Naive thymus-derived CD8-positive, alpha-beta T cell (primary cell): ENCODE measurements around the gene DNAL1. TPM values are rescaled to one million over a fixed set of nuclear protein-coding genes. Genes with fewer than 3 reads are reported as not detected.

Experiments
- ATAC-seq, 2 donors: fragments of 150-1000 bp; cut with Tn5 transposase in 1 of 2; sonication (Bioruptor Pico), chemical (Tn5 transposase) in 1 of 2; 1 replicate in 1 of 2; 2 replicates in 1 of 2; pipeline ENCODE4 v1.10.0; 2021; ENCODE audit warnings: mild to moderate bottlenecking in 2 of 2, moderate library complexity in 2 of 2
- POLR2A ChIA-PET: fragments of 350-600 bp; sonication (Branson Sonifier 250); formaldehyde crosslinking; loops from one replicate; lab custom pipeline; 2021; ENCODE audit warnings: antibody characterized with exemption; lab: Charles Lee
- DNase-seq, 10 donors: peaks; one replicate each; pipeline versions ENCODE4 v3.0.0 to v3.0.0-alpha.2; 2020 to 2022
- H3K27ac Mint-ChIP-seq, 10 donors: one replicate each; pipeline ENCODE4 v1.8.0; 2020 to 2022; ENCODE audit warnings: mild to moderate bottlenecking in 10 of 10, mixed read lengths in 10 of 10, moderate library complexity in 4 of 10, inconsistent platforms in 1 of 10
- H3K27me3 Mint-ChIP-seq, 5 donors: one replicate each; pipeline ENCODE4 v1.8.0; 2021 to 2022; ENCODE audit warnings: mixed read lengths in 5 of 5
- H3K36me3 Mint-ChIP-seq, 3 donors: one replicate each; pipeline ENCODE4 v1.8.0; 2020 to 2022; ENCODE audit warnings: mixed read lengths in 3 of 3, mild to moderate bottlenecking in 2 of 3, inconsistent platforms in 1 of 3
- H3K4me1 Mint-ChIP-seq, 4 donors: one replicate each; pipeline ENCODE4 v1.8.0; 2021 to 2022; ENCODE audit warnings: mixed read lengths in 4 of 4
- H3K4me3 Mint-ChIP-seq, 10 donors: one replicate each; pipeline ENCODE4 v1.8.0; 2020 to 2022; ENCODE audit warnings: mild to moderate bottlenecking in 10 of 10, mixed read lengths in 10 of 10, moderate library complexity in 6 of 10, inconsistent platforms in 1 of 10
- H3K9me3 Mint-ChIP-seq, 9 donors: one replicate each; pipeline ENCODE4 v1.8.0; 2020 to 2022; ENCODE audit warnings: mixed read lengths in 9 of 9, mild to moderate bottlenecking in 3 of 9, inconsistent platforms in 1 of 9, moderate library complexity in 1 of 9
- polyA plus RNA-seq, 3 donors: library from polyadenylated mRNA; unstranded; fragments of 300-500 nt; fragmentation: Illumina TruSeq; gene quantifications; one replicate each; pipeline ENCODE4 v1.2.3, GENCODE V29; 2021
- total RNA-seq, 8 experiments: library from RNA in 2 of 8; stranded (reverse) in 2 of 8; gene quantifications; one replicate each; pipeline ENCODE4 v1.2.3 and lab custom pipeline; 2021 to 2026

Gene DNAL1
- total and polyA plus RNA-seq, 5 experiments from 2014 or later: 4.5 to 8.9 (median 7.0) TPM

GRCh38 chr14:73729556-73730265 is 84.9 kb downstream of the DNAL1 start:
- no peak for ATAC-seq
- Mint-ChIP-seq H3K4me3 (no peak overlapping the region), H3K4me1 (peaks cover 9 to 28% (median 17%) of the 10 kb centered on the region in 4 donors), H3K36me3 (peaks cover 0 to 79% (median 7%) of the 10 kb centered on the region in 3 donors), H3K27me3 (no peaks in the 10 kb centered on the region), H3K9me3 (no peaks in the 10 kb centered on the region), H3K27ac (peak overlapping the region; percentile 41 to 91 (median 80))
- no peak for DNase-seq
- POLR2A ChIA-PET: interaction anchor here (0.8 to 4.1 kb wide), 9 partner anchors 12 to 93 kb away, joined by 3 to 37 read pairs (median 4); a partner anchor contains a TSS

- peak overlapping the region in 7 of 10 donors; percentile 43 to 66 (median 62) for H3K27ac Mint-ChIP-seq
- no peaks in the 10 kb centered on the region for H3K27me3 Mint-ChIP-seq
- no peaks in the 10 kb centered on the region for H3K9me3 Mint-ChIP-seq
- no peak overlapping the region for H3K4me3 Mint-ChIP-seq
- POLR2A ChIA-PET: interaction anchor here (0.5 to 5.0 kb wide), 5 partner anchors 18 to 666 kb away, joined by 3 to 19 read pairs (median 4); no protein-coding TSS in a partner anchor
- ATAC-seq (no peak), DNase-seq (no peak)
- peaks cover 0 to 77% (median 6%) of the 10 kb centered on the region in 3 donors for H3K36me3 Mint-ChIP-seq
- H3K4me1 Mint-ChIP-seq: peaks cover 10 to 34% (median 16%) of the 10 kb centered on the region in 4 donors
These were observed 86.3 kb downstream of the DNAL1 start for GRCh38 chr14:73731111-73731510.

GRCh38 chr14:73732006-73732405 is 87.2 kb downstream of the DNAL1 start:
- peaks cover 10 to 35% (median 16%) of the 10 kb centered on the region in 4 donors for H3K4me1 Mint-ChIP-seq
- POLR2A ChIA-PET: interaction anchor here (1.9 to 5.0 kb wide), 2 partner anchors 22 to 27 kb away, joined by 5 to 19 read pairs; no protein-coding TSS in a partner anchor
- H3K36me3 Mint-ChIP-seq: peaks cover 0 to 80% (median 8%) of the 10 kb centered on the region in 3 donors
- no peaks in the 10 kb centered on the region for H3K9me3 Mint-ChIP-seq
- DNase-seq: no peak
- H3K27me3 Mint-ChIP-seq: no peaks in the 10 kb centered on the region
- no peak overlapping the region for H3K4me3 Mint-ChIP-seq
- ATAC-seq: no peak
- H3K27ac Mint-ChIP-seq: peak overlapping the region in 9 of 10 donors; percentile 10 to 81 (median 62)

GRCh38 chr14:73736842-73737241 is 92.1 kb downstream of the DNAL1 start:
- Mint-ChIP-seq H3K4me3 (no peak overlapping the region), H3K27me3 (no peaks in the 10 kb centered on the region), H3K4me1 (peaks cover 13 to 51% (median 28%) of the 10 kb centered on the region in 4 donors), H3K27ac (peak overlapping the region in 7 of 10 donors; percentile 20 to 87 (median 68)), H3K9me3 (peaks cover 0 to 1% (median 0%) of the 10 kb centered on the region in 9 donors), H3K36me3 (peaks cover 0 to 63% (median 5%) of the 10 kb centered on the region in 3 donors)
- DNase-seq (peak in 1 of 10 donors; percentile 26), ATAC-seq (no peak)
- POLR2A ChIA-PET: interaction anchor here (0.6 to 10.9 kb wide), 2 partner anchors 18 to 51 kb away, joined by 4 to 330 read pairs; a partner anchor contains a TSS

- POLR2A ChIA-PET: interaction anchor here (0.6 to 10.9 kb wide), 4 partner anchors 10 to 48 kb away, joined by 3 to 330 read pairs (median 54); a partner anchor contains a TSS
- DNase-seq: peak in 1 of 10 donors; percentile 34
- peaks cover 0 to 54% (median 2%) of the 10 kb centered on the region in 3 donors for H3K36me3 Mint-ChIP-seq
These were observed 93.9 kb downstream of the DNAL1 start for GRCh38 chr14:73738518-73739173.

GRCh38 chr14:73739174-73739898 is 94.5 kb downstream of the DNAL1 start:
- peak overlapping the region in 5 of 10 donors; percentile 4 to 92 (median 22) for H3K4me3 Mint-ChIP-seq
- peaks cover 0 to 1% (median 0%) of the 10 kb centered on the region in 9 donors for H3K9me3 Mint-ChIP-seq
- no peak for ATAC-seq
- peak overlapping the region; percentile 31 to 98 (median 95) for H3K27ac Mint-ChIP-seq
- H3K4me1 Mint-ChIP-seq: peaks cover 30 to 73% (median 51%) of the 10 kb centered on the region in 4 donors
- peaks cover 0 to 47% (median 2%) of the 10 kb centered on the region in 3 donors for H3K36me3 Mint-ChIP-seq
- DNase-seq: no peak
- H3K27me3 Mint-ChIP-seq: no peaks in the 10 kb centered on the region
- POLR2A ChIA-PET: interaction anchor here (0.6 to 10.9 kb wide), 4 partner anchors 11 to 47 kb away, joined by 3 to 330 read pairs (median 54); a partner anchor contains a TSS

More at GRCh38 chr14:73738518-73739173, 93.9 kb downstream of the DNAL1 start:
- peaks cover 27 to 66% (median 44%) of the 10 kb centered on the region in 4 donors for H3K4me1 Mint-ChIP-seq
- H3K27me3 Mint-ChIP-seq: no peaks in the 10 kb centered on the region
- peak overlapping the region in 9 of 10 donors; percentile 31 to 97 (median 74) for H3K27ac Mint-ChIP-seq
- H3K9me3 Mint-ChIP-seq: peaks cover 0 to 1% (median 0%) of the 10 kb centered on the region in 9 donors
- ATAC-seq: no peak
- H3K4me3 Mint-ChIP-seq: peak overlapping the region in 3 of 10 donors; percentile 4 to 33 (median 10)

- POLR2A ChIA-PET: interaction anchor here (1.6 to 10.9 kb wide), 3 partner anchors 12 to 46 kb away, joined by 3 to 330 read pairs (median 103); a partner anchor contains a TSS
- ATAC-seq: no peak
- Mint-ChIP-seq H3K36me3 (peaks cover 0 to 39% (median 2%) of the 10 kb centered on the region in 3 donors), H3K27me3 (no peaks in the 10 kb centered on the region), H3K9me3 (peaks cover 0 to 1% (median 0%) of the 10 kb centered on the region in 9 donors), H3K4me3 (peak overlapping the region in 8 of 10 donors; percentile 28 to 94 (median 86)), H3K4me1 (peaks cover 33 to 75% (median 58%) of the 10 kb centered on the region in 4 donors), H3K27ac (peak overlapping the region; percentile 92 to 98 (median 97))
- DNase-seq: peak in 1 of 10 donors; percentile 30
These were observed 95.3 kb downstream of the DNAL1 start for GRCh38 chr14:73739899-73740617.

GRCh38 chr14:73740618-73741326 is 96.0 kb downstream of the DNAL1 start:
- Mint-ChIP-seq H3K9me3 (peaks cover 0 to 1% (median 0%) of the 10 kb centered on the region in 9 donors), H3K4me1 (peaks cover 38 to 79% (median 65%) of the 10 kb centered on the region in 4 donors), H3K36me3 (peaks cover 0 to 34% (median 2%) of the 10 kb centered on the region in 3 donors), H3K27ac (peak overlapping the region; percentile 92 to 98 (median 97)), H3K27me3 (no peaks in the 10 kb centered on the region), H3K4me3 (peak overlapping the region; percentile 81 to 94 (median 89))
- ATAC-seq: no peak
- POLR2A ChIA-PET: interaction anchor here (1.1 to 10.9 kb wide), 9 partner anchors 13 to 46 kb away, joined by 3 to 330 read pairs (median 5); a partner anchor contains a TSS
- DNase-seq: no peak

- ATAC-seq (peak; percentile 71 to 72), DNase-seq (peak; percentile 38 to 76 (median 59))
- peak overlapping the region; percentile 81 to 94 (median 89) for H3K4me3 Mint-ChIP-seq
- H3K27me3 Mint-ChIP-seq: no peaks in the 10 kb centered on the region
- POLR2A ChIA-PET: interaction anchor here (0.7 to 10.9 kb wide), 13 partner anchors 11 to 251 kb away, joined by 3 to 330 read pairs (median 4); partner anchors contain the start of genes PNMA1 and RIOX1
- H3K36me3 Mint-ChIP-seq: peaks cover 0 to 29% (median 2%) of the 10 kb centered on the region in 3 donors
- H3K27ac Mint-ChIP-seq: peak overlapping the region; percentile 92 to 98 (median 97)
- H3K4me1 Mint-ChIP-seq: peaks cover 38 to 85% (median 72%) of the 10 kb centered on the region in 4 donors
- peaks cover 0 to 1% (median 0%) of the 10 kb centered on the region in 9 donors for H3K9me3 Mint-ChIP-seq
These were observed 96.6 kb downstream of the DNAL1 start for GRCh38 chr14:73741386-73741875.

GRCh38 chr14:73741876-73742519 is 97.2 kb downstream of the DNAL1 start:
- ATAC-seq: peak; percentile 65 to 69
- Mint-ChIP-seq H3K9me3 (peaks cover 0 to 1% (median 0%) of the 10 kb centered on the region in 9 donors), H3K4me1 (peaks cover 39 to 88% (median 77%) of the 10 kb centered on the region in 4 donors)

More at GRCh38 chr14:73741876-73742519, 97.2 kb downstream of the DNAL1 start:
- Mint-ChIP-seq H3K27ac (peak overlapping the region; percentile 92 to 98 (median 97)), H3K4me3 (peak overlapping the region; percentile 81 to 94 (median 89)), H3K36me3 (peaks cover 0 to 25% (median 0%) of the 10 kb centered on the region in 3 donors), H3K27me3 (no peaks in the 10 kb centered on the region)
- peak in 7 of 10 donors; percentile 43 to 62 (median 52) for DNase-seq
- POLR2A ChIA-PET: interaction anchor here (0.7 to 10.9 kb wide), 14 partner anchors 12 to 251 kb away, joined by 3 to 330 read pairs (median 4); partner anchors contain the start of genes PNMA1 and RIOX1
